DOHH2 (cell line): ENCODE measurements around the gene KDM1B.

Experiments used
- H3F3A ChIP-seq: fragments of 200-600 bp; sonication (generic), shearing (Covaris generic); 2 replicates; pipeline ENCODE4 v1.6.0; 2016; ENCODE audit warnings: antibody characterized with exemption, mild to moderate bottlenecking; ENCODE audit not compliant: control insufficient read depth, insufficient read depth
- H3K27ac ChIP-seq: fragments of 200-600 bp; sonication (generic); 2 replicates; pipeline ENCODE4 v1.5.1; 2014; ENCODE audit warnings: low read depth, mild to moderate bottlenecking, low read length, moderate library complexity
- H3K27me3 ChIP-seq: fragments of 200-600 bp; sonication (generic); 2 replicates; pipeline ENCODE4 v1.6.1; 2014; ENCODE audit warnings: mild to moderate bottlenecking, low read length, mixed read lengths; ENCODE audit not compliant: control insufficient read depth
- H3K36me3 ChIP-seq: fragments of 200-600 bp; sonication (generic); 2 replicates; pipeline ENCODE4 v1.6.1; 2014; ENCODE audit warnings: mild to moderate bottlenecking, low read length, moderate library complexity, mixed read lengths; ENCODE audit not compliant: control insufficient read depth
- H3K4me1 ChIP-seq: fragments of 200-600 bp; sonication (generic); 2 replicates; pipeline ENCODE4 v1.6.1; 2014; ENCODE audit warnings: mild to moderate bottlenecking, low read length, mixed read lengths; ENCODE audit not compliant: control insufficient read depth
- H3K4me2 ChIP-seq: fragments of 200-600 bp; sonication (generic); 2 replicates; pipeline ENCODE4 v1.6.0; 2014; ENCODE audit warnings: mild to moderate bottlenecking, low read length, moderate library complexity
- H3K4me3 ChIP-seq: fragments of 200-600 bp; sonication (generic); 2 replicates; pipeline ENCODE4 v1.5.1; 2014; ENCODE audit warnings: mild to moderate bottlenecking, low read length, mixed read lengths
- H3K79me2 ChIP-seq: fragments of 200-600 bp; sonication (generic); 2 replicates; pipeline ENCODE4 v1.6.1; 2014; ENCODE audit warnings: mild to moderate bottlenecking, low read length, mixed read lengths; ENCODE audit not compliant: control insufficient read depth
- H3K9me2 ChIP-seq: fragments of 200-600 bp; sonication (generic); replicated peaks from 2 replicates; pipeline ENCODE4 v1.6.1; 2014; ENCODE audit warnings: mild to moderate bottlenecking, low read length, mixed read lengths; ENCODE audit not compliant: control insufficient read depth
- H3K9me3 ChIP-seq: fragments of 200-600 bp; sonication (generic); 2 replicates; pipeline ENCODE4 v1.6.1; 2014; ENCODE audit warnings: antibody characterized with exemption, low read length, mixed read lengths; ENCODE audit not compliant: control insufficient read depth, insufficient read depth
- H4K20me1 ChIP-seq: fragments of 200-600 bp; sonication (generic); 2 replicates; pipeline ENCODE4 v1.6.0; 2014; ENCODE audit warnings: low read depth, mild to moderate bottlenecking, antibody characterized with exemption, low read length, moderate library complexity; ENCODE audit not compliant: control insufficient read depth, insufficient read depth
- CTCF ChIP-seq: fragments of 200-600 bp; sonication (generic); IDR thresholded peaks from one replicate; pipeline ENCODE4 v1.5.1; 2014; ENCODE audit warnings: antibody characterized with exemption, mild to moderate bottlenecking, low read depth, low read length; ENCODE audit not compliant: poor library complexity, severe bottlenecking
- EZH2phosphoT487 ChIP-seq: fragments of 200-600 bp; sonication (generic); IDR thresholded peaks from 2 replicates; pipeline ENCODE4 v1.6.1; 2017; ENCODE audit warnings: borderline replicate concordance, mild to moderate bottlenecking, antibody characterized with exemption, low read length, moderate library complexity, mixed read lengths

The KDM1B gene

GRCh38 chr6:18151801-18152200, 3.4 kb upstream of the KDM1B start:
- Histone ChIP-seq H3K4me2 (no peak overlapping the region), H3K4me1 (peaks cover 23% of the 10 kb centered on the region), H3K9me3 (no peaks in the 10 kb centered on the region), H3K79me2 (no peaks in the 10 kb centered on the region), H3K36me3 (no peaks in the 10 kb centered on the region), H3K27ac (no peak overlapping the region), H3K9me2 (no peaks in the 10 kb centered on the region), H4K20me1 (no peaks in the 10 kb centered on the region), H3F3A (peaks cover 7% of the 10 kb centered on the region), H3K27me3 (no peaks in the 10 kb centered on the region), H3K4me3 (no peak overlapping the region)
- TF ChIP-seq EZH2phosphoT487: no peak
- TF ChIP-seq CTCF: no peak

DNA sequence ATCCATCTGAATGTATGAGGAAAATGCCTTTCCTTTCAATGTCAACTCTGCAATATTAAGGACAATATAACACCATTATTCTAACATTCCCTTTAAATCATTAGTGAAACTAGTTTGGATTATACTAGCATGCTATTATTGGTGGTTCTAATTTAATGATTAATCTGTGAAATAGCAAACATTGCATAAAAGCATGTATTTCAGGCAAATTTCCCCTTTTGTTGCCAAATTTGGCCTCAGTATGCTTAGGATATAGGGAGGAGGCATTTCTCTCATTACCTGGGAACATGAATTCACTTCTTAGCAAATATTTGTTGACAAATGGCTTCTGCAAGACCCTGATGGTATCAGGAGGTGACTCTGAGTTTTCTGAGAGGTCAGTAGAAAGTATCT, 1.9 kb upstream of the KDM1B start:
- Histone ChIP-seq H3K27ac (no peak overlapping the region), H3K4me3 (no peak overlapping the region)
- no peak for TF ChIP-seq EZH2phosphoT487
- TF ChIP-seq CTCF: no peak

GRCh38 chr6:18154507-18155149, 594 bp upstream of the KDM1B start, which contains the start of gene TPMT:
Gene TPMT, minus strand, starts transcription at chr6:18155077. Its CDS starts 5,950 bp downstream, at chr6:18149127.
- peak within 1 kb of the TSS; percentile 89 for H3K4me2 ChIP-seq
- H3K9me2 ChIP-seq: no peaks in the 10 kb centered on the region
- peak within 1 kb of the TSS; percentile 95 for H3K4me3 ChIP-seq
- H3K9me3 ChIP-seq: no peaks in the 10 kb centered on the region
- H4K20me1 ChIP-seq: no peaks in the 10 kb centered on the region
- no peaks in the 10 kb centered on the region for H3K79me2 ChIP-seq
- H3K4me1 ChIP-seq: peaks cover 23% of the 10 kb centered on the region
- H3F3A ChIP-seq: peaks cover 10% of the 10 kb centered on the region
- peaks cover under 1% of the 10 kb centered on the region for H3K36me3 ChIP-seq
- H3K27me3 ChIP-seq: no peaks in the 10 kb centered on the region
- TF ChIP-seq CTCF: no peak
- TF ChIP-seq EZH2phosphoT487: no peak
- peak within 1 kb of the TSS; percentile 47 for H3K27ac ChIP-seq

More for the DNA sequence above, 1.9 kb upstream of the KDM1B start:
- no peaks in the 10 kb centered on the region for H3K9me2 ChIP-seq
- no peaks in the 10 kb centered on the region for H3K79me2 ChIP-seq
- H4K20me1 ChIP-seq: no peaks in the 10 kb centered on the region
- H3K4me1 ChIP-seq: peaks cover 23% of the 10 kb centered on the region
- no peak overlapping the region for H3K4me2 ChIP-seq
- H3K27me3 ChIP-seq: no peaks in the 10 kb centered on the region
- no peaks in the 10 kb centered on the region for H3K9me3 ChIP-seq
- H3F3A ChIP-seq: peaks cover 10% of the 10 kb centered on the region
- H3K36me3 ChIP-seq: no peaks in the 10 kb centered on the region
